Activated naive CD4-positive, alpha-beta T cell treated with anti-CD3 and anti-CD28 coated beads, Interleukin-2, amount 50 U/mL, for 24 hours (primary cell): ENCODE data around the gene GPR153.

Experiments used
- H3K27ac Mint-ChIP-seq: one replicate; pipeline ENCODE4 v1.8.0; 2021; ENCODE audit warnings: mild to moderate bottlenecking, mixed read lengths
- H3K27me3 Mint-ChIP-seq: one replicate; pipeline ENCODE4 v1.8.0; 2021; ENCODE audit warnings: mixed read lengths
- H3K36me3 Mint-ChIP-seq: one replicate; pipeline ENCODE4 v1.8.0; 2021; ENCODE audit warnings: mixed read lengths
- H3K4me1 Mint-ChIP-seq: one replicate; pipeline ENCODE4 v1.8.0; 2021; ENCODE audit warnings: mixed read lengths
- H3K4me3 Mint-ChIP-seq: one replicate; pipeline ENCODE4 v1.8.0; 2021; ENCODE audit warnings: mild to moderate bottlenecking, mixed read lengths
- H3K9me3 Mint-ChIP-seq: one replicate; pipeline ENCODE4 v1.8.0; 2021; ENCODE audit warnings: mixed read lengths

Gene GPR153

GRCh38 chr1:6218375-6219164, 42.3 kb downstream of the GPR153 start:
- Mint-ChIP-seq H3K4me1 (no peaks in the 10 kb centered on the region), H3K4me3 (no peak overlapping the region), H3K27ac (no peak overlapping the region), H3K27me3 (peaks cover 5% of the 10 kb centered on the region), H3K36me3 (no peaks in the 10 kb centered on the region), H3K9me3 (no peaks in the 10 kb centered on the region)

GRCh38 chr1:6212193-6212959, 48.5 kb downstream of the GPR153 start:
- Mint-ChIP-seq H3K4me3 (no peak overlapping the region), H3K36me3 (no peaks in the 10 kb centered on the region), H3K9me3 (no peaks in the 10 kb centered on the region), H3K27me3 (peaks cover 15% of the 10 kb centered on the region), H3K4me1 (no peaks in the 10 kb centered on the region), H3K27ac (no peak overlapping the region)

GRCh38 chr1:6211731-6212130, 49.2 kb downstream of the GPR153 start:
- Mint-ChIP-seq H3K4me3 (no peak overlapping the region), H3K27ac (no peak overlapping the region), H3K36me3 (no peaks in the 10 kb centered on the region), H3K4me1 (no peaks in the 10 kb centered on the region), H3K9me3 (no peaks in the 10 kb centered on the region), H3K27me3 (peaks cover 16% of the 10 kb centered on the region)

GRCh38 chr1:6210591-6211355, 50.1 kb downstream of the GPR153 start:
- no peaks in the 10 kb centered on the region for H3K9me3 Mint-ChIP-seq
- peaks cover 17% of the 10 kb centered on the region for H3K27me3 Mint-ChIP-seq
- H3K4me1 Mint-ChIP-seq: no peaks in the 10 kb centered on the region
- H3K4me3 Mint-ChIP-seq: no peak overlapping the region
- H3K36me3 Mint-ChIP-seq: no peaks in the 10 kb centered on the region
- no peak overlapping the region for H3K27ac Mint-ChIP-seq

DNA sequence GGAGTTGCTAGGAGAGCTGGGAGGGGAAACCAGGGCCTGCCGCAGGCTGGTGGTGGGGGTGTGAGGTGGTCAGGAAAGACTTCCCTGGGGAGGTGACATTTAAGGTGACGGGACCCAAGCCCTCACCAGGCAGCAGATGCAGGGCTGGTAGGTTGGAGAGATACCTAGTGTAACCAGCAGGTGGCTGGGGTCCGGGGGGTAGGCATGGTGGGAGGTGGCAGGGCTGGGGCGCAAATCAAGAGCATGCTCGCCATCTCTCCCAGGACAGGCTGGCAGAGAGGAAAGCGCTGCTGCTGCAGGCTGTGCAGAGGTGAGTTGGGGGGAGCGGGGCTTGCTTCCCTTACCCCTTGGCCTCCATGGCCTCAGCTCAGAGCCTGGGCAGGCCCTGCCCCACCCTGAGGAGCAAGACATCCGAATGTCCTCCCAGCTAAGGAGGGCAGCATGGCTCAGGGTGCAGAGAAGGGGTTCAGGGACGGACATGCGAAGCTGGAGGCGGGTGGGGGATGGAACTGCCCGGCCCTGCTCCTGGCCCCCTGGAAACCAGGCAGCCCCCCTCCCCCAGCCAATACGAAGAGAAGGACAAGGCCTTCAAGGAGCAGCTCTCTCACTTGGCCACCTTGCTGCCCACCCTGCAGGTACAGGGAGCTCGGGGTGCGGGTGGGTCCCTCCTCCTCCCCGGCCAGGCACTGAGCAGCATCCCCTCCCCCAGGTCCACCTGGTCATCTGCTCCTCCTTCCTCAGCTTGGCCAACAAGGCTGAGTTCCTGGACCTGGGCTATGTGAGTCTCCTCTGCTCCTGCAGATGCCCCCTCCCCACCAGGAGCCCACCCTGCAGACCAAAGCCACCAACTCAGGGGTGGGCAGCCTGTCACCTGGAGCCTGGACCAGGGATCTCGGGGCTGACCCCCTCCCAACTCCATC, 51.0 kb downstream of the GPR153 start:
- no peaks in the 10 kb centered on the region for H3K36me3 Mint-ChIP-seq
- no peaks in the 10 kb centered on the region for H3K4me1 Mint-ChIP-seq
- H3K4me3 Mint-ChIP-seq: peak overlapping the region; percentile 36
- H3K27ac Mint-ChIP-seq: no peak overlapping the region
- H3K27me3 Mint-ChIP-seq: peaks cover 15% of the 10 kb centered on the region
- no peaks in the 10 kb centered on the region for H3K9me3 Mint-ChIP-seq

GRCh38 chr1:6208723-6209660, 51.9 kb downstream of the GPR153 start:
- no peaks in the 10 kb centered on the region for H3K36me3 Mint-ChIP-seq
- H3K4me1 Mint-ChIP-seq: peaks cover 3% of the 10 kb centered on the region
- no peaks in the 10 kb centered on the region for H3K9me3 Mint-ChIP-seq
- H3K27me3 Mint-ChIP-seq: peaks cover 15% of the 10 kb centered on the region
- H3K27ac Mint-ChIP-seq: no peak overlapping the region
- peak overlapping the region; percentile 36 for H3K4me3 Mint-ChIP-seq

DNA sequence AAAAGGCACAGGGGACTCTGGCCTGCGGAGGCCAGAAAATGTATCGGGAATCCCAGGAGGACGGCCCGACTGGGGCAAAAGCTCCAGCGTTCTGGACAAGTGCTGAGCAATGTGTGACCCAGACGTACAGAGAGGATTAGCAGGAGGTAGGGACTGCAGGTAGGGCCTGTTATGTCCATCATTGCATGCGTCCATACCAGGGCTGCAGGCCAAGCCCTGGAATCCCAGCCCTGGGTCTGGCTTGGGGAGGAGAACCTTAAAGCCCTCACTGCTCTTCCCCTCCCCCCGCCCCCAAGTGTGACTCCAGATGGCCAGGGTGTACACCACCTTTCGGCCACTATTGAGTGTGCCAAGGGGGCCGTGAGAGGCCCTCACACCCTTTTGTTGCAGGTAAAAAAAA, 53.0 kb downstream of the GPR153 start:
- H3K9me3 Mint-ChIP-seq: no peaks in the 10 kb centered on the region
- H3K4me3 Mint-ChIP-seq: no peak overlapping the region
- peaks cover 3% of the 10 kb centered on the region for H3K4me1 Mint-ChIP-seq
- peaks cover 15% of the 10 kb centered on the region for H3K27me3 Mint-ChIP-seq
- H3K36me3 Mint-ChIP-seq: no peaks in the 10 kb centered on the region
- H3K27ac Mint-ChIP-seq: no peak overlapping the region

DNA sequence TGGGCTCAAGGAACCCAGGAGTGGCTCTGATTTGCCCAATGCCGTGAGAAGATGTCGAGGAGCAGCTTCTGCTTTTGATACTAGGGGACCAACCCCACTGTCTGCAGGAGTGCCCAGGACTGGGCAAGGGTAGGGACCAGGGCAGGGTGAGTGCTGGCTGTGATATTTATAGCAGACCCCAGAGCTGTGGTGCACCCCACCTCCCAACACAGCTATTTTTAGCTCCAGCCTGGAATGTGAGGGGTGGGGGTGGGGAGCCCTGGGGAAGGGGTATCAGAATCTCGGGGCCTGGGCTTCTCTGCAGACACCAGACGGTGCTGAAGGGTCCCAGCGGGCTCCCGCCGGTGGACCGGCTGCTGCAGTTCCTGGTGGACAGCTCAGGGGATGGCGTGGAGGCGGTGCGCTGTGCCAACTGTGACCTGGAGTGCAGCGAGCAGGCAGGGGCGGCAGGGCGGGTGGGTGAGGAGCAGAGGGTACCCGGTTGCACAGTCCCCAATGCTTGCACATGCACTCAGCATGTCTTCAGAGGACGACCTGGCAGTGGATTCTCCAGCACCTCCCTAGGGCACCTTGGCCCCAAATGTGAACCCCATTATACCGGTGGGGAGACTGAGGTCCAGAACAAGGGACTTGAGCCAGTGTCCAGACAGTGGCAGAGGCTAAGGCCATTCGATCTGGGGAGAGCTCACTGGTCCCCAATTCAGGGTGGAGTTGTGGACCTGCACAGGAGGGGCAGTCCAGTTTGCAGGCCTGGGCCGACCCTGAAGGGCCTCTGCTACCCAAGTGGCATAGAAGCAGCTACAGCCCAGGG, 53.6 kb downstream of the GPR153 start:
- H3K27ac Mint-ChIP-seq: no peak overlapping the region
- H3K36me3 Mint-ChIP-seq: no peaks in the 10 kb centered on the region
- peak overlapping the region; percentile 63 for H3K4me3 Mint-ChIP-seq
- peaks cover 15% of the 10 kb centered on the region for H3K27me3 Mint-ChIP-seq
- no peaks in the 10 kb centered on the region for H3K9me3 Mint-ChIP-seq
- H3K4me1 Mint-ChIP-seq: peaks cover 3% of the 10 kb centered on the region

GRCh38 chr1:6206520-6206855, 54.4 kb downstream of the GPR153 start:
- H3K4me3 Mint-ChIP-seq: peak overlapping the region; percentile 63
- no peaks in the 10 kb centered on the region for H3K9me3 Mint-ChIP-seq
- peaks cover 3% of the 10 kb centered on the region for H3K4me1 Mint-ChIP-seq
- H3K27me3 Mint-ChIP-seq: peaks cover 15% of the 10 kb centered on the region
- H3K36me3 Mint-ChIP-seq: no peaks in the 10 kb centered on the region
- no peak overlapping the region for H3K27ac Mint-ChIP-seq

DNA sequence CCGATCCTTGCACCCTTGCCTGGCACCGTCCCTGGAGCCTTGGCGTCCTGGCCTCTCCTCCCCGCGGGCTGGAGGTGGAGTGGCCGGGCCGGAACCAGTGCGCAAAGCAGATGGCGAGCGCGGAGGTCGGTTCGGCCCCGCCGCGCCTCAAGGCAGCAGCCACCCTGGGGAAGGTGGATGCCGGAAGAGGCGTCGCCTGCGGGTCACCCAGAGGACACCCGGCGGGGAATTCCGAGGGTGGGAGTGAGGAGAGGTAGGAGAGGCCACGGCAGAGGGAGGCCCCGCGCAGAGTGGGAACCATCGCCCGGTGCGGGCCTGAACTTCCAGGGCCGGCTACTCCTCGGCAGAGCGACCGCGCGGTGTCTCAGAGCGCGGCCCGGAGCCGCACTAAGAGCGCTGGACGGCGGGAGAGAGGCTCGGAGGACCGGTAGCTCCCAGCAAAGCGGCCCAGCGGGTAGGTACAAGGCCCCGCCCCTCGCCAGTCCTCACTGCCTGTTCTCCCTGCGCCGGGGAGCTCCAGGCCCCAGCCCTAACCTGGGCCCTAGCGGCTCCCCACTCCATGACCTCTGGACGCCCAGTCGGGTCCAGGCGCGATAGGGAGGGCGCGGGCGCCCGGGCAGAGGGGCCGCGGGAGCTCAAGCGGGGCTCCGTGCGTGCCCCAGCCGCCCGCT, 54.9 kb downstream of the GPR153 start, which contains the start of gene RNF207:
TSS of gene RNF207 (plus strand) at position 271 of the 671 bp plus-strand sequence. CDS start 417 bp downstream, outside the sequence.
- peaks cover 15% of the 10 kb centered on the region for H3K27me3 Mint-ChIP-seq
- H3K4me1 Mint-ChIP-seq: peaks cover 5% of the 10 kb centered on the region
- H3K36me3 Mint-ChIP-seq: no peaks in the 10 kb centered on the region
- peak within 1 kb of the TSS; percentile 80 for H3K4me3 Mint-ChIP-seq
- H3K27ac Mint-ChIP-seq: no peak within 1 kb of the TSS
- no peaks in the 10 kb centered on the region for H3K9me3 Mint-ChIP-seq

DNA sequence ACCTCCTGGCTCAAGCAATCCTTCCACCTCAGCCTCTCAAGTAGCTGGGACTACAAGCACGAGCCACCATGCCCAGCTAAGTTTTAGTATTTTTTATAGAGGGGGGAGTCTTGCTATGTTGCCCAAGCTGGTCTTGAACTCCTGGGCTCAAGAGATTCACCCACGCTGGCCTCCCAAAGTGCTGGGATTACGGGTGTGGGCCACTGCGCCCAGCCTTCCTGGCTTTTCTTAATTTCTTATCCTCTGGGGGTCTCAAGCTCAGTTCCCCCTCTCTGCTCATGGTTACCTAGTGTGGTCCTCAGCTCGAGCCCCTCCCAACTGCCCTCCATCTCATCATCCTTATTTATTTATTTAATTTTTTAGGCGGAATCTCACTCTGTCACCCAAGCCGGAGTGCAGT, 58.6 kb downstream of the GPR153 start:
- H3K27ac Mint-ChIP-seq: no peak overlapping the region
- H3K4me1 Mint-ChIP-seq: peaks cover 36% of the 10 kb centered on the region
- peaks cover 12% of the 10 kb centered on the region for H3K36me3 Mint-ChIP-seq
- peaks cover 5% of the 10 kb centered on the region for H3K27me3 Mint-ChIP-seq
- H3K4me3 Mint-ChIP-seq: peak overlapping the region; percentile 7
- H3K9me3 Mint-ChIP-seq: no peaks in the 10 kb centered on the region

GRCh38 chr1:6200188-6200809, 60.6 kb downstream of the GPR153 start:
- Mint-ChIP-seq H3K27me3 (peaks cover 1% of the 10 kb centered on the region), H3K36me3 (peaks cover 19% of the 10 kb centered on the region), H3K4me1 (peaks cover 48% of the 10 kb centered on the region), H3K4me3 (peak overlapping the region; percentile 100), H3K9me3 (no peaks in the 10 kb centered on the region), H3K27ac (peak overlapping the region; percentile 98)
